Nephron (organoid): ENCODE data around the gene KIF22.

Experiments used
- H3K27ac Mint-ChIP-seq, 3 experiments: 2 replicates each; pipeline ENCODE4 v1.8.0; 2020; ENCODE audit warnings: mixed read lengths in 3 of 3, mild to moderate bottlenecking in 2 of 3, moderate library complexity in 1 of 3
- H3K27me3 Mint-ChIP-seq: 2 replicates; pipeline ENCODE4 v1.8.0; 2021; ENCODE audit warnings: low read depth, mild to moderate bottlenecking, moderate library complexity, mixed read lengths
- H3K36me3 Mint-ChIP-seq: 2 replicates; pipeline ENCODE4 v1.8.0; 2020; ENCODE audit warnings: low read depth, mixed read lengths
- H3K4me1 Mint-ChIP-seq: 2 replicates; pipeline ENCODE4 v1.8.0; 2020; ENCODE audit warnings: mixed read lengths
- H3K4me3 Mint-ChIP-seq, 3 experiments: 2 replicates each; pipeline ENCODE4 v1.8.0; 2020; ENCODE audit warnings: mild to moderate bottlenecking in 3 of 3, mixed read lengths in 3 of 3, moderate library complexity in 2 of 3
- H3K9me3 Mint-ChIP-seq: 2 replicates; pipeline ENCODE4 v1.8.0; 2020; ENCODE audit warnings: mixed read lengths
- CTCF ChIP-seq, 3 experiments: fragments of 200-600 bp; sonication (generic); IDR thresholded peaks; one replicate each; pipeline ENCODE4 v1.5.0; 2021; ENCODE audit warnings: antibody characterized with exemption in 3 of 3; ENCODE audit not compliant: unreplicated experiment in 3 of 3

KIF22 gene

GRCh38 chr16:29794231-29794710, 3.7 kb downstream of the KIF22 start:
- no peak for TF ChIP-seq CTCF (IDR thresholded peaks at IDR 0.05; ENCODE audit: unreplicated experiment in 3 of 3)
- H3K4me3 Mint-ChIP-seq, result no peak overlapping the region

DNA sequence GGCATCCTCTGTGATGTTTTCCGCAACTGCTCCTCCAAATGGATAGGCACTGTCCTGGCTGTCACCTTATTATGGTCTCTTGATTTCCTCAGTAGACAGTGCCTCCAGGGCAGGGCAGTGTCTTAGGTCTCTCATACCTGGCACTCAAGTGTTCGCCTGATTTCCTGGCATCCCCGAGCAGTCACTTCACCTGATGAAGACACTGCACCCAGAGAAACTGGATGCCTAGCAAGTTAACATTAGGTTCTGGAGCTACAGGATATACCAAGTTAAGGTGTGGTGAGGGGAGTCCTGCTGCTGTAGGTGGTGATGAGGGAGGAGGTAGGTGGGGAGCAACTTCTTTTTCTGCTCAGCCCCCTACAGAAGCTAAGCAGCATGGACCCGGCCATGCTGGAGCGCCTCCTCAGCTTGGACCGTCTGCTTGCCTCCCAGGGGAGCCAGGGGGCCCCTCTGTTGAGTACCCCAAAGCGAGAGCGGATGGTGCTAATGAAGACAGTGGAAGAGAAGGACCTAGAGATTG, 11.9 kb downstream of the KIF22 start:
- Mint-ChIP-seq H3K36me3 (peaks cover 38% of the 10 kb centered on the region), H3K9me3 (no peaks in the 10 kb centered on the region), H3K27ac (peak overlapping the region; percentile 88 to 99 (median 98)), H3K27me3 (no peaks in the 10 kb centered on the region), H3K4me3 (peak overlapping the region; percentile 62 to 100 (median 81)), H3K4me1 (peaks cover 35% of the 10 kb centered on the region)
- TF ChIP-seq CTCF (IDR thresholded peaks at IDR 0.05; ENCODE audit: unreplicated experiment in 3 of 3), result no peak

More at GRCh38 chr16:29794231-29794710, 3.7 kb downstream of the KIF22 start:
- H3K27ac Mint-ChIP-seq, result no peak overlapping the region
- no peaks in the 10 kb centered on the region for H3K27me3 Mint-ChIP-seq
- H3K4me1 Mint-ChIP-seq, result peaks cover 32% of the 10 kb centered on the region
- peaks cover 38% of the 10 kb centered on the region for H3K36me3 Mint-ChIP-seq
- no peaks in the 10 kb centered on the region for H3K9me3 Mint-ChIP-seq

DNA sequence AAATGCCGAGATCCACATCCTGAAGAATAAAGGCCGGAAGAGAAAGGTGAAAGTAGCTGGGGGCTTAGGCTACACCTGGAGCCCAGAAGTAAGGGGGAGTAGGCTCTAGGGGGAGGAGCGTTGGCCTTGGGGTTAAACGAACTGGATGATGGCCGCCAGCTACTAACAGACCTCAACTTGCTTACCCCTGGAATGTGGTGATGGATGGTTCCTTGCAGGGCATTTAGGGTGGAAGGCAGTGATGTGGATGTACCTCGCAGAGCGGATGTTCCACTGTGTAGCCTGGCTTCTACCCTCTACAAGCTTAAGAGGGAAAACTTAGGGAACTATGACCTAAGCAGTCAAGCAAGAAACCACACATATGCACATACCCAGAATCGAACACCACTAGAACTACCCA, 13.5 kb downstream of the KIF22 start:
- no peaks in the 10 kb centered on the region for H3K9me3 Mint-ChIP-seq
- peaks cover 50% of the 10 kb centered on the region for H3K4me1 Mint-ChIP-seq
- no peaks in the 10 kb centered on the region for H3K27me3 Mint-ChIP-seq
- H3K27ac Mint-ChIP-seq, result peak overlapping the region; percentile 97 to 99 (median 98)
- H3K4me3 Mint-ChIP-seq, result peak overlapping the region; percentile 96 to 100 (median 97)
- TF ChIP-seq CTCF (IDR thresholded peaks at IDR 0.05; ENCODE audit: unreplicated experiment in 3 of 3), result no peak
- peaks cover 32% of the 10 kb centered on the region for H3K36me3 Mint-ChIP-seq

GRCh38 chr16:29804455-29805231, 14.1 kb downstream of the KIF22 start:
- no peaks in the 10 kb centered on the region for H3K9me3 Mint-ChIP-seq
- H3K4me3 Mint-ChIP-seq, result peak overlapping the region; percentile 96 to 100 (median 97)
- TF ChIP-seq CTCF (IDR thresholded peaks at IDR 0.05; ENCODE audit: unreplicated experiment in 3 of 3), result no peak
- no peaks in the 10 kb centered on the region for H3K27me3 Mint-ChIP-seq
- peak overlapping the region; percentile 98 to 99 (median 98) for H3K27ac Mint-ChIP-seq
- peaks cover 30% of the 10 kb centered on the region for H3K36me3 Mint-ChIP-seq
- peaks cover 51% of the 10 kb centered on the region for H3K4me1 Mint-ChIP-seq

GRCh38 chr16:29805232-29806098, 14.9 kb downstream of the KIF22 start:
- Mint-ChIP-seq H3K4me3 (peak overlapping the region; percentile 96 to 100 (median 97)), H3K27ac (peak overlapping the region; percentile 98 to 99 (median 98)), H3K36me3 (peaks cover 30% of the 10 kb centered on the region), H3K4me1 (peaks cover 59% of the 10 kb centered on the region), H3K27me3 (no peaks in the 10 kb centered on the region), H3K9me3 (no peaks in the 10 kb centered on the region)
- TF ChIP-seq CTCF (IDR thresholded peaks at IDR 0.05; ENCODE audit: unreplicated experiment in 3 of 3), result no peak
